Urinary bladder (tissue), 4 donors: ENCODE measurements around the gene OR2B2. TPM values are rescaled to one million over a fixed set of nuclear protein-coding genes. Genes with fewer than 3 reads are reported as not detected.
A peak's percentile ranks its signal among the peaks of the same experiment; 100 is the strongest.

Source experiments
- DNase-seq: peaks from one replicate; pipeline ENCODE4 v3.0.0-alpha.2; 2015; ENCODE audit errors: extremely low spot score
- H3K27ac ChIP-seq: one replicate; pipeline ENCODE4 v1.5.1; 2013; ENCODE audit warnings: low read depth, mild to moderate bottlenecking, moderate library complexity
- H3K36me3 ChIP-seq: one replicate; pipeline ENCODE4 v1.6.1; 2013; ENCODE audit warnings: mild to moderate bottlenecking, moderate library complexity; ENCODE audit not compliant: insufficient read depth
- H3K4me1 ChIP-seq: one replicate; pipeline ENCODE4 v1.6.1; 2013; ENCODE audit warnings: mild to moderate bottlenecking, moderate library complexity; ENCODE audit not compliant: insufficient read depth
- H3K4me3 ChIP-seq: one replicate; pipeline ENCODE4 v1.5.1; 2013; ENCODE audit warnings: low read depth, low read length
- WGBS: extraction: QIAGEN DNeasy Blood & Tissue Kit; methylation state at CpG from one replicate; pipeline ENCODE4 v1.1.7; 2013; 5-methylcytosine and 5-hydroxymethylcytosine counted together
- polyA plus RNA-seq: library from polyadenylated mRNA; stranded (reverse); fragments of 200-250 nt; gene quantifications from one replicate; pipeline ENCODE4 v1.2.3, GENCODE V29; 2013
- total RNA-seq: library from RNA; depleted of rRNA; stranded (reverse); fragments of >200 nt; gene quantifications from one replicate; pipeline ENCODE4 v1.2.3, GENCODE V29; 2014
- donor health status: healthy with polysubstance abuse.
- donor health status: healthy.

The OR2B2 gene
- total and polyA plus RNA-seq, 2 donors = not detected

DNA sequence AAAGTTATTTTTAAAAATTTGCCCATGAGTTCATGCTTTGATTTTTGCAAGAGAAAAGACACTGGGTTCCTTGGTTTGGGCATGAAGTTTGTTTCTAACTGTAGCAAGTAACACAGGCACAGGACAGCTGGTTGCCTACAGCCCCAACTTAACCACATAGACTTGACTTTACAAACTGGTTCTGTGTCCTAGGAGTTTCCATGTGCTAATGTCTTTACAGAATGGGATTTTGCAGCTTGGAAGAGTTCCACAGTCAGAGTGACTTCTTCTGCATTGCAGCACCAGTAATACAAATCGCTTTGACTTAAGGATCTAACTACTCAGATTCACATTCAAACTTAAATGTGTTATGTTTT is 44.3 kb downstream of the OR2B2 start:
- no peak for DNase-seq
- Histone ChIP-seq H3K4me3 (no peak overlapping the region), H3K36me3 (no peaks in the 10 kb centered on the region), H3K27ac (no peak overlapping the region), H3K4me1 (no peaks in the 10 kb centered on the region)
- 88% methylated on average over 1 of the region's 1 CpG for WGBS

DNA sequence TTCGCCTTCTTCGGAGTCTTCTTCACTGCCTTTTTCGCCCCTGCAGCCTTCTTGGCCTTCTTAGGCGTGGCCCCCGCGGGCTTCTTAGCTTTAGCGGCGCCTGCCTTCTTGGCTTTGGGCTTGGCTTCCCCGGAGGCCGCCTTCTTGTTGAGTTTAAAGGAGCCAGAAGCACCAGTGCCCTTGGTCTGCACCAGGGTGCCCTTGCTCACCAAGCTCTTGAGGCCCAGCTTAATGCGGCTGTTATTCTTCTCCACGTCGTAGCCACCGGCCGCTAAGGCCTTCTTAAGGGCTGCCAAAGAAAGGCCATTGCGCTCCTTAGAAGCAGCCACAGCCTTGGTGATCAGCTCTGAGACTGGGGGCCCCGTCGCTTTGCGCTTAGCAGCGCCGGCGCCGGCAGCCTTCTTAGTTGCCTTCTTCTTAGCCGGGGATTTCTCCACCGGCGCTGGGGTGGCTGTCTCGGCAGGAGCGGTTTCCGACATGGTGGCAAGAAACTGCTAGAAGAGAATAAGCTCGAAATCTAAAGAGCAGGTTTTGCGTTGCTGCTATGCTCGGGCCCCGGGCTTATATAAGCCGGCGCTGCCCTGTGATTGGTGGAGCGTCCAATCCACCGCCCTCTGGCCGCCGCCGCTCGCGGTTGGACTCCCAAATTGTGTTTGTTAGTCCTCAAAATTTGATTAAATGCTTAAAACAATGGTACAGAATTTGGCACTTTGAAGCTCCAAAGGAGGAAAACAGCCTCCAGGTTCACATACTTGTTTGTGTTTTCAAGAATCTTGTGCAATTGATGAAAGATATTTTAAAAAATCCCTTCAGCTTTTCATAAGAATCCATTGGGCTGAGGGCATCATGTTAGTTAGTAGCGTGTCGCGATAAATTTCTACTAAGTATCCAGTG is 44.9 kb downstream of the OR2B2 start:
- Histone ChIP-seq H3K36me3 (no peaks in the 10 kb centered on the region), H3K4me3 (peak overlapping the region; percentile 30), H3K27ac (no peak overlapping the region), H3K4me1 (no peaks in the 10 kb centered on the region)
- 2% methylated on average over 45 of the region's 45 CpGs for WGBS
- DNase-seq = no peak

DNA sequence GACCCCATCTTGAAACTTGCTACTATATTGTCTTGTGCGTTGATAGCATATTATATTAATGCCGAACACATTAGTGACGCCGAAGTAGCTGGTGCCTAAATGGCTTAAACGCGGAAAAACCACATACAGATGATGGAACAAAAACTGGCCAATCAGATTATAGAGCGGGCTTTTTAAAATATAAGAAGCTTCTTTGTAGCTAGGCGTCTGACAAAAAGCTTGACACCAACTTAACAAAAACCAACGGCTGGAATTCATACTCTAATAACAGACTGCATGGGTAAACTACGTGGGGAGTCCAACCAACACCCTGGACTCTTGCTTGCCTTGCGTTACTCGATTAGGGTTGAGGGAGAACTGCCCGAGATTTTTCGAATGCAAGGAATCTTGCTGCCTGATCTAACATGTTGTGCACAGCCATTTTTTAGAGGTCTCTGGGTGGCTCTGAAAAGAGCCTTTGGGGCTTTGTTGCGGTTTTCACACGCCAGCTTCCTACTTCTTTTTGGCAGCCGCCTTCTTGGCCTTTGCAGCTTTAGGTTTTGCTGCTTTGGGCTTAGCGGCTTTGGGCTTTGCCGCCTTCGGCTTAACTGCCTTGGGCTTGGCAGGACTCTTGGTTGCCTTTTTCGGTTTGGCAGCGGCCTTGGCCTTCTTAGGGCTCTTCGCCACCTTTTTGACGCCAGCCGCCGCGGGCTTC is 45.7 kb downstream of the OR2B2 start:
- Histone ChIP-seq H3K4me3 (peak overlapping the region; percentile 30), H3K36me3 (no peaks in the 10 kb centered on the region), H3K4me1 (no peaks in the 10 kb centered on the region), H3K27ac (no peak overlapping the region)
- no peak for DNase-seq
- 2% methylated on average over 27 of the region's 27 CpGs for WGBS

DNA sequence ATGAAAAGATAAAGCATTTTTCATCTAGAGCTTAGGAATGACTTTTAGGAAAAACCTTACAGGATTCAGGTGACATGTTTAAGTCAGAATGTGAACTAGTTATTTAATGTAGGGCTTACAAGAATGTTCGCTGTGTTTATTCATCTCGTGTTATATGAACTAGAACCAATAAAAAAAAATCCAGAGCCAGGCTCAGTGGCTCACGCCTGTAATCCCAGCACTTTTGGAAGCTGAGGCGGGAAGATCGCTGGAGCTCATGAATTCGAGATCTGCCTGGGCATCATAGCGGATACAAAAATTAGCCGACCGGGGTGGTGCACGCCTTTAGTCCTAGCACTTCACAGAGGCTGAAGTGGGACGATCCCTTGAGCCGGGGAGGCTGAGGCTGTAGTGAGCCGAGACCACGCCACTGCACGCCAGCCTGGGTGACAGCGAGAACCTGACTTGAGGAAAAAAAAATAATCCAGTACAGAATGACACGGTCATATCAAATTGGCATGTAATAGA is 46.3 kb downstream of the OR2B2 start:
- Histone ChIP-seq H3K27ac (no peak overlapping the region), H3K4me1 (no peaks in the 10 kb centered on the region), H3K36me3 (no peaks in the 10 kb centered on the region), H3K4me3 (peak overlapping the region; percentile 30)
- WGBS = under 1% methylated on average over 17 of the region's 17 CpGs
- no peak for DNase-seq

DNA sequence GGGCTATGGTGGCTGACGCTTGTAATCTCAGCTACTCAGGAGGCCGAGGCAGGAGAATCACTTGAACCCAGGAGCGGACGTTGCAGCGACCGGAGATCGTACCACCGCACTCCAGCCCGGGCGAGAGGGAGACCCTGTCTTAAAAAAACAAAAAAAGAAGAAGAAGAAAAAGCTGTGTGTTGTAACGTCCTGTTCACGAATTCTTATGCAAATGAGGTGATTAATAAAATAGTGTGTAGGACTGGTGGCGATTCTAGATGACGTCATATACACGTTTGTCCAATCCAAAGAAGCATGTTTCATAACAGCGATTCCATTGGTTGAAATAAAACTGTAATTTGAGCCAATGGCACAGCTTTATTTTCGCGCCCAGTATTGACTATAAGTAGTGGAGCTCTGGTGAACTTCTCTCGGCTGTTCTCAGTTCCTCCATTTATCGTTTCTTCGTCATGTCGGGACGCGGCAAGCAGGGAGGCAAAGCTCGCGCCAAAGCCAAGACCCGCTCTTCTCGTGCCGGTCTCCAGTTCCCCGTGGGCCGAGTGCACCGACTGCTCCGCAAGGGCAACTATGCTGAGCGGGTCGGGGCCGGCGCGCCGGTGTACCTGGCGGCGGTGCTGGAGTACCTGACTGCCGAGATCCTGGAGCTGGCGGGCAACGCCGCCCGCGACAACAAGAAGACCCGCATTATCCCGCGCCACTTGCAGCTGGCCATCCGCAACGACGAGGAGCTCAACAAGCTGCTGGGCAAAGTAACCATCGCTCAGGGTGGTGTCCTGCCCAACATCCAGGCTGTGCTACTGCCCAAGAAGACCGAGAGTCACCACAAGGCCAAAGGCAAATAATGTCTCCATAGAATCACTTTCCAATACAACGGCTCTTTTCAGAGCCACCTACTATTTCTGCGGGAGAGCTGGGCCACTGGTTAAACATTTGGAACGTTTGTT is 47.0 kb downstream of the OR2B2 start:
- H3K4me1 ChIP-seq = no peaks in the 10 kb centered on the region
- peak; percentile 96 for DNase-seq
- H3K27ac ChIP-seq = no peak overlapping the region
- peak overlapping the region; percentile 38 for H3K4me3 ChIP-seq
- WGBS = under 1% methylated on average over 58 of the region's 58 CpGs
- H3K36me3 ChIP-seq = no peaks in the 10 kb centered on the region

DNA sequence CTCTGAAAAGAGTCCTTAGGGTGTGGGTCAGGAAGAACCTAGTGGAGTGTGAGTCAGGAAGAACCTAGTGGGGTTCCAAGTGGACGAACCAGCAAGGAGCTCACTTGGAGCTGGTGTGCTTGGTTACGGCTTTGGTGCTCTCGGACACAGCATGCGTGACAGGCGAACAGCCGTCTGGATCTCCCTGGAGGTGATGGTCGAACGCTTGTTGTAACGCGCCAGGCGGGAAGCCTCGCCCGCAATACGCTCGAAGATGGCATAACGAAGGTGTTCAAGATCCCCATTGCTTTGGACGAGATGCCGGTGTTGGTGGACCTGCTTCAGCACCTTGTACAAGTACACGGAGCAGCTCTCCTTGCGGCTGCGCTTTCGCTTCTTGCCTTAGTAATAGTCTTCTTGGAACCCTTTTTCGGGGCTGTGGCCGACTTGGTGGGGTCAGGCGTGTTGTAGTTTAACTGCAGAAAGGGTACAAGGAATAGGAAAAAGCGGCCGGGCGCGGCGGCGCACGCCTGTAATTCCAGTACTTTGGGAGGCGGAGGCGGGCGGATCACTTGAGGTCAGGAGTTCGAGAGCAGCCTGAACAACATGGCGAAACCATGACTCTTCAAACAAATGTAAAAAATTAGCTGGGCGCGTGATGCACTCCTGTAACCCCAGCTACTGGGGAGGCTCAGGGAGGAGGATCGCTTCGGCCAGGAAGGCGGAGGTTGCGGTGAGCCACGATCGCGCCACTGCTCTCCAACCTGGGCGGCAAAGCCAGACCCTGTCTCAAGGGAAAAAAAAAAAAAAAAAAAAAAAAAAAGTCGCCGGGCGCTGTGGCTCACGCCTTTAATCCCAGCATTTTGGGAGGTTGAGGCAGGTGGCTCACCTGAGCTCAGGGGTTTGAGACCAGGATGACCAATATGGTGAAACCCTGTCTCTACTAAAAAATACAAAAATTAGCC is 48.0 kb downstream of the OR2B2 start:
- no peaks in the 10 kb centered on the region for H3K36me3 ChIP-seq
- peak overlapping the region; percentile 38 for H3K4me3 ChIP-seq
- 7% methylated on average over 51 of the region's 51 CpGs for WGBS
- H3K4me1 ChIP-seq = no peaks in the 10 kb centered on the region
- no peak overlapping the region for H3K27ac ChIP-seq
- DNase-seq = no peak

DNA sequence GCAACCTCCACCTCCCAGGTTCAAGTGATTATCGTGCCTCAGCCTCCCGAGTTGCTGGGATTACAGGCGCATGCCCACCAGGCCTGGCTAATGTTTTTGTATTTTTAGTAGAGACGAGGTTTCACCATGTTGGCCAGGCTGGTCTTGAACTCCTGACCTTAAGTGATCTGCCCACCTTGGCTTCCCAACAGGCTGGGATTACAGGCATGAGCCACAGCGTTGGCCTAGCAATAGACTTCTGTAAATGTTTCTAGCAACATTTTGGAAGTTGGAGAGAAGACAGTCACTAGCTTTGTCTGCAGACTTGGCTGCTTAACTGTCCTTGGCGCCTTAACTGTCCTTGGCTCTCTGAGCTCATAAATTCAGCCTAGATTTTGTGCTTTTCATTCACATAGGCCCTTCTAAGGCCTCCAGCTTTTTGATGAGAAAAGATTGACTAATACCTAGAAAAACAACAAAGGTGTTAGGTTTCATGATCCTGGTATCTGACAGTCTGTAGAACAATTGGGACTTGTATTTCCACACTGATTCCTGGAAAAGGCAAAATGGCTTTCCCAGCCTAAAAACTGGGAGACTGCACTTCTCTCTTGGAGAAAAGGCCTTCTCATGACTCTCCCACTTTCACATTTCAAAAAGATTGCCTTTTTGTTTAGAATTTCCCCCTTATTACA is 49.7 kb downstream of the OR2B2 start:
- WGBS = 84% methylated on average over 6 of the region's 6 CpGs
- H3K4me1 ChIP-seq = no peaks in the 10 kb centered on the region
- H3K27ac ChIP-seq = no peak overlapping the region
- no peak for DNase-seq
- H3K36me3 ChIP-seq = no peaks in the 10 kb centered on the region
- H3K4me3 ChIP-seq = no peak overlapping the region

DNA sequence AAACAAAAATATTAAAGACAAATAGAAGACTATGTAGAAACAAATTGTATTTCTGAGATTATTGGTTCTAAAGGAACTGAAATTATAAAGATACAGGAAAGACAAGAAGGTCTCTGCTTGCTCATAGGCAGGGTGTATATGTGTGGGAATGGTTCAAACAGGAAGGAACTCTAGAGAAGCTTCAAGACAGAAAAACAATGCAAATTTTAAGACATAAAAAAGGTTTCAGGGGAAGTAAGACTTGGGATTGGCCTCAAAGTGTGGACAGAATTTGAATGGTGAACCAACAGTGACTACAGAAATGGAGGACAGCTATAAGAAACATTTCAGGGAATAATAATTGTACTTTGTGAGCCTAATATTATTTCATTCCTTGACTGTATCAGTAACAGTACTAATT is 50.3 kb downstream of the OR2B2 start:
- H3K36me3 ChIP-seq = no peaks in the 10 kb centered on the region
- no peaks in the 10 kb centered on the region for H3K4me1 ChIP-seq
- no peak overlapping the region for H3K4me3 ChIP-seq
- no peak overlapping the region for H3K27ac ChIP-seq
- no peak for DNase-seq

DNA sequence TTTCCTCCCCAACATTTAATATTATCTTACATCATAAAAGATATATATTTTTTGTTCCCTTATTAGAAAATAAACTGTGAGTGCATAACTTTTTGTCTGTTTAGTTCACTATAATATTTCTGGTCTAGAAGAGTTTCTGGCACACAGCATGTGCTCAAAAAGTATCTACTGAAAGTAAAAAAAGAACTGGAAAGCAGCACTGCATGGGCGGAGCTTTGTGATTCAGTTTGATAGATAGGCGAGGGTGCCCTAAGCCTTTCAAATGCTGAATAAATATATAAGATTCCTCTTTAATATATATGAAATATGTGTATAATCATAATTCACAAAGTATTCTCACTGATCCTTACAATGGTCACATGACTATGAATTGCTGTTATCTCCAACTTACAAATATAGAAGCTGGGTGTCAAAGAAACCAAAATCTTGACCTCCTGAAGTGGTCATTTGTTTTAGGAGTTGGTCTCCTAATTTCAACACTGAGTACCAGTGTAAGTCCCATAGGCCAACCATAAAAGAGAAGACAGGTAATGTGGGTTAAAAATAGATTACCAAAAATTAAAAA is 50.8 kb downstream of the OR2B2 start:
- Histone ChIP-seq H3K27ac (no peak overlapping the region), H3K4me3 (no peak overlapping the region), H3K36me3 (no peaks in the 10 kb centered on the region), H3K4me1 (no peaks in the 10 kb centered on the region)
- 74% methylated on average over 2 of the region's 2 CpGs for WGBS
- DNase-seq = no peak
